Endothelial cell of umbilical vein (primary cell): ENCODE data around the gene PLXNA4.

Source experiments
- EZH2 ChIP-seq: IDR thresholded peaks from 2 replicates; pipeline ENCODE4 v1.6.1; 2012; ENCODE audit warnings: borderline replicate concordance, low read depth, mild to moderate bottlenecking, moderate library complexity, low read length, inconsistent platforms; ENCODE audit not compliant: severe bottlenecking
- FOS ChIP-seq: IDR thresholded peaks from 2 replicates; pipeline ENCODE4 v1.6.1; 2011; ENCODE audit warnings: mild to moderate bottlenecking, low read length, moderate library complexity, borderline replicate concordance; ENCODE audit not compliant: insufficient read depth
- MYC ChIP-seq: IDR thresholded peaks from one replicate; pipeline ENCODE4 v1.6.1; 2011; ENCODE audit warnings: mild to moderate bottlenecking, low read depth, low read length
- POLR2A ChIP-seq: IDR thresholded peaks from 2 replicates; pipeline ENCODE4 v1.6.1; 2012; ENCODE audit warnings: low read depth, mild to moderate bottlenecking, control low read depth, low read length
- TF ChIP-seq, protein P1 (sequence below), 2 donors: IDR thresholded peaks; 1 replicate in 1 of 2; 2 replicates in 1 of 2; pipeline ENCODE4 v1.5.1; 2011; ENCODE audit warnings: low read length in 2 of 2, mild to moderate bottlenecking in 2 of 2, moderate library complexity in 2 of 2, control low read depth in 1 of 2, inconsistent platforms in 1 of 2, low read depth in 1 of 2; ENCODE audit not compliant: insufficient read depth in 1 of 2; ENCODE audit errors: extremely low read depth in 1 of 2

DNA sequence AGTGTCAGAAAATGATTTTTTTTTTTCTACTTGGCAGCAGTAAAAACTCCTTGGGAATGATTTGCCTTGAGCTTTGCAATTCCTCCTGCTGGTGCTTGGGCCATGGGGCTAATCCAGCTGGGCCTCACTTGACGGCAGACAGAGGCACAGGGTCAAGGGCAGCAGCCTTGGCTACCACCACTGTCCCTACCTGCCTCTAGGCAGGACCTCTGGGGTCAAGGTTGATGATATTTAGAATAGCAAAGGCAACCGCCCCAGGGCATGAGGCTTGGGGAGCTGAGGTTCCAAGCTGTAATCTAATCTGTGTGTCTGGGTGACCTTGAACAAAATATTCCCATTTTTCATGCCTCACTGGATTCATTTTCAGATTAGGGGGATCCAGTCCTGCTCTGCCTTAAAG lies 327.4 kb downstream of the PLXNA4 start:
- TF ChIP-seq FOS (no peak), POLR2A (no peak), MYC (no peak), EZH2 (no peak)
- TF ChIP-seq, protein P1, sequence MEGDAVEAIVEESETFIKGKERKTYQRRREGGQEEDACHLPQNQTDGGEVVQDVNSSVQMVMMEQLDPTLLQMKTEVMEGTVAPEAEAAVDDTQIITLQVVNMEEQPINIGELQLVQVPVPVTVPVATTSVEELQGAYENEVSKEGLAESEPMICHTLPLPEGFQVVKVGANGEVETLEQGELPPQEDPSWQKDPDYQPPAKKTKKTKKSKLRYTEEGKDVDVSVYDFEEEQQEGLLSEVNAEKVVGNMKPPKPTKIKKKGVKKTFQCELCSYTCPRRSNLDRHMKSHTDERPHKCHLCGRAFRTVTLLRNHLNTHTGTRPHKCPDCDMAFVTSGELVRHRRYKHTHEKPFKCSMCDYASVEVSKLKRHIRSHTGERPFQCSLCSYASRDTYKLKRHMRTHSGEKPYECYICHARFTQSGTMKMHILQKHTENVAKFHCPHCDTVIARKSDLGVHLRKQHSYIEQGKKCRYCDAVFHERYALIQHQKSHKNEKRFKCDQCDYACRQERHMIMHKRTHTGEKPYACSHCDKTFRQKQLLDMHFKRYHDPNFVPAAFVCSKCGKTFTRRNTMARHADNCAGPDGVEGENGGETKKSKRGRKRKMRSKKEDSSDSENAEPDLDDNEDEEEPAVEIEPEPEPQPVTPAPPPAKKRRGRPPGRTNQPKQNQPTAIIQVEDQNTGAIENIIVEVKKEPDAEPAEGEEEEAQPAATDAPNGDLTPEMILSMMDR (IDR thresholded peaks at IDR 0.05; ENCODE audit: extremely low read depth in 1 of 2, insufficient read depth in 1 of 2, low read depth in 1 of 2, low read length in 2 of 2) = no peak
